Natural killer cell (primary cell): ENCODE results near the gene PCK1. TPM values are rescaled to one million over a fixed set of nuclear protein-coding genes. Genes with fewer than 3 reads are reported as not detected.

Experiments
- ATAC-seq, 3 donors: fragments of 150-1000 bp in 2 of 3; fragments of 200-7000 bp in 1 of 3; cut with Tn5 transposase; 1 replicate in 1 of 3; 2 replicates in 2 of 3; pipeline ENCODE4 v1.10.0; 2021; ENCODE audit warnings: mild to moderate bottlenecking in 2 of 3, moderate library complexity in 2 of 3
- DNase-seq, 2 donors: peaks; one replicate each; pipeline versions ENCODE4 v3.0.0 to v3.0.0-alpha.2; 2013 to 2021; ENCODE audit warnings: mixed read lengths in 1 of 2
- H3K27ac ChIP-seq: one replicate; pipeline ENCODE4 v1.5.1; 2013; ENCODE audit warnings: mild to moderate bottlenecking, low read length
- H3K27me3 ChIP-seq: one replicate; pipeline ENCODE4 v1.6.1; 2013; ENCODE audit warnings: low read length; ENCODE audit not compliant: control insufficient read depth, insufficient read depth
- H3K36me3 ChIP-seq: one replicate; pipeline ENCODE4 v1.6.1; 2013; ENCODE audit warnings: low read length; ENCODE audit not compliant: control insufficient read depth, insufficient read depth
- H3K4me1 ChIP-seq: one replicate; pipeline ENCODE4 v1.6.1; 2013; ENCODE audit warnings: low read length; ENCODE audit not compliant: control insufficient read depth, insufficient read depth
- H3K4me3 ChIP-seq: one replicate; pipeline ENCODE4 v1.5.1; 2013; ENCODE audit warnings: low read length
- H3K9me3 ChIP-seq: one replicate; pipeline ENCODE4 v1.6.1; 2013; ENCODE audit warnings: low read length; ENCODE audit not compliant: control insufficient read depth, insufficient read depth
- H3K27ac Mint-ChIP-seq, 2 donors: one replicate each; pipeline ENCODE4 v1.8.0; 2022; ENCODE audit warnings: mild to moderate bottlenecking in 2 of 2, mixed read lengths in 2 of 2, moderate library complexity in 1 of 2
- H3K27me3 Mint-ChIP-seq, 2 donors: one replicate each; pipeline ENCODE4 v1.8.0; 2022; ENCODE audit warnings: low read depth in 2 of 2, mixed read lengths in 2 of 2
- H3K36me3 Mint-ChIP-seq: one replicate; pipeline ENCODE4 v1.8.0; 2022; ENCODE audit warnings: mixed read lengths
- H3K4me1 Mint-ChIP-seq, 2 donors: one replicate each; pipeline ENCODE4 v1.8.0; 2022; ENCODE audit warnings: mixed read lengths in 2 of 2
- H3K4me3 Mint-ChIP-seq: one replicate; pipeline ENCODE4 v1.8.0; 2022; ENCODE audit warnings: mild to moderate bottlenecking, moderate library complexity, mixed read lengths
- H3K9me3 Mint-ChIP-seq, 2 donors: one replicate each; pipeline ENCODE4 v1.8.0; 2022; ENCODE audit warnings: mixed read lengths in 2 of 2
- WGBS: methylation state at CpG from one replicate; pipeline ENCODE4 v1.1.7; 2013; ENCODE audit warnings: missing lambda C conversion rate; ENCODE audit not compliant: insufficient coverage; 5-methylcytosine and 5-hydroxymethylcytosine counted together
- intact Hi-C: fragments of 100-400 bp; cut with micrococcal nuclease; formaldehyde crosslinking; loops from one replicate; pipeline ENCODE4 v1.14.2; 2022
- total RNA-seq, 4 donors: library from RNA; stranded (reverse); fragments of 120-200 nt in 1 of 4; gene quantifications; one replicate each; pipeline versions ENCODE4 v1.2.3 to v1.2.4, GENCODE V29; 2013 to 2022
- TF ChIP-seq, protein P1 (sequence below): fragments of 200-600 bp; IDR thresholded peaks from one replicate; pipeline ENCODE4 v1.8.0; 2022; ENCODE audit warnings: antibody characterized with exemption

Gene PCK1
- total RNA-seq, 3 donors from 2014 or later (not counting 1 experiment from before 2014, with no cell fraction given) = not detected

DNA sequence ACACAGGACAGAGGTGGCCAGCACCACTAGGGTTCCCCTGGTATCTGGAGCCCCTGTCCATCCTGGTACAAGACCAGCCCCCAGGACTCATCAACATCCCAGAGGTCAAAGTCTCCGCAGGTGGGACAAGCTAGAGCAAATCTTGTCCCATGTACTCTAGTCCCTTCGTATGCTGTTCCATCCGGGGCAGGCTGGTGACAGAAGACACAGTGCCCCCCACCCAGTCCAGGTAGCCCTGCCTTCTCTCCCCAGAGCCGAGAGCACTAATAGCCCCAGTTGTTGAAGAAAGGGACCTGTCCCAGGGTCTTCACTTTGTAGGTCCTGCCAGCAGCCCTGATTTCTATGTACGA is 21.1 kb downstream of the PCK1 start:
- Histone ChIP-seq H3K36me3 (no peaks in the 10 kb centered on the region), H3K4me3 (no peak overlapping the region), H3K27ac (no peak overlapping the region), H3K9me3 (no peaks in the 10 kb centered on the region), H3K27me3 (peaks cover 4% of the 10 kb centered on the region), H3K4me1 (no peaks in the 10 kb centered on the region)
- intact Hi-C loops = no loop called here
- Mint-ChIP-seq H3K4me3 (no peak overlapping the region), H3K27me3 (peaks cover 44 to 61% of the 10 kb centered on the region in 2 donors), H3K27ac (no peak overlapping the region), H3K4me1 (no peaks in the 10 kb centered on the region), H3K9me3 (no peaks in the 10 kb centered on the region), H3K36me3 (no peaks in the 10 kb centered on the region)
- WGBS = 80% methylated on average over 5 of the region's 5 CpGs
- ATAC-seq (no peak), DNase-seq (no peak)
- TF ChIP-seq, protein P1, sequence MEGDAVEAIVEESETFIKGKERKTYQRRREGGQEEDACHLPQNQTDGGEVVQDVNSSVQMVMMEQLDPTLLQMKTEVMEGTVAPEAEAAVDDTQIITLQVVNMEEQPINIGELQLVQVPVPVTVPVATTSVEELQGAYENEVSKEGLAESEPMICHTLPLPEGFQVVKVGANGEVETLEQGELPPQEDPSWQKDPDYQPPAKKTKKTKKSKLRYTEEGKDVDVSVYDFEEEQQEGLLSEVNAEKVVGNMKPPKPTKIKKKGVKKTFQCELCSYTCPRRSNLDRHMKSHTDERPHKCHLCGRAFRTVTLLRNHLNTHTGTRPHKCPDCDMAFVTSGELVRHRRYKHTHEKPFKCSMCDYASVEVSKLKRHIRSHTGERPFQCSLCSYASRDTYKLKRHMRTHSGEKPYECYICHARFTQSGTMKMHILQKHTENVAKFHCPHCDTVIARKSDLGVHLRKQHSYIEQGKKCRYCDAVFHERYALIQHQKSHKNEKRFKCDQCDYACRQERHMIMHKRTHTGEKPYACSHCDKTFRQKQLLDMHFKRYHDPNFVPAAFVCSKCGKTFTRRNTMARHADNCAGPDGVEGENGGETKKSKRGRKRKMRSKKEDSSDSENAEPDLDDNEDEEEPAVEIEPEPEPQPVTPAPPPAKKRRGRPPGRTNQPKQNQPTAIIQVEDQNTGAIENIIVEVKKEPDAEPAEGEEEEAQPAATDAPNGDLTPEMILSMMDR = no peak

DNA sequence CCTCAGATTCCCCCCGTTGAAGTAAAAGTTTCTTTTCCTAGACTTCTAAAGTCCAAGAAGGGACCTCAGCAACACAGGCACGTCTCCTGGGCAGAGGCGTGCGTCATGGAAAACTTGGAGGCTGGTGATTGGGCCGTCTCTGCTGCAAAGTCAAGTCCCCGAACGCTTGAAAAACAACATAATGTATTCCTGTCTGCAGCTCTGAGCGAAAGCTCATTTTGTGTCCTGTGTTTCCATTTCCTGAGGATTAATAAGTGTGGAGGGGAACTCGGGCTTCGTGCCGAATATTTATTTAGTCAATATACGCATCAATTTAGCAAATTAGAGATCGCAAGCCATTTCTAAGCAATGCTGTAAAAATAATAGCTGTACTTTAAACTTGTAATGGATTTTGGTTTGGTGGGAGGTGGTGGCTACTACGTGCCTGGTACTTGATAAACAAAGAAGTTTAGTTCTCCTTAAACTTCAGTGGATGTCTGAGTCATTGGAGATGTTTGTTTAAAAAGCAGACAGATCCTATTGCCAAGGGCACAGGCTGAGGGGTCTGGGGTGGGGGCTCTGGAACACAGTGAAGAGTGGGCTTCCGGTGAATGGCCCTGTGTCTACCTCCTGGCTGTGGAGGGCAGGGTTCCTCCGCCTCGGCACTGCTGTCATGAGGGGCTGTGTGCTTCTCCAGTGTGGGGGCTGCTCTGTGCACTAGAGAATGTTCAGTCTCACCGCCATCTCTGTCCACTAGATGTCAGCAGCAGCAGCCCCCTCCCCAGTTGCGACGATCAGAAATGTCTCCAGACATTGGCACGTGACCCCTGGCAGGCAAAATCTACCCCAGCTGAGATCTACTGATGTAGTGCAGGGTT is 21.8 kb downstream of the PCK1 start:
- Mint-ChIP-seq H3K27ac (no peak overlapping the region), H3K36me3 (no peaks in the 10 kb centered on the region), H3K4me3 (no peak overlapping the region), H3K9me3 (no peaks in the 10 kb centered on the region), H3K4me1 (no peaks in the 10 kb centered on the region), H3K27me3 (peaks cover 46 to 66% of the 10 kb centered on the region in 2 donors)
- WGBS = 55% methylated on average over 21 of the region's 21 CpGs
- no peak overlapping the region for H3K4me3 ChIP-seq
- ATAC-seq = no peak
- no peak for DNase-seq
- H3K9me3 ChIP-seq = no peaks in the 10 kb centered on the region
- TF ChIP-seq, protein P1 = no peak
- H3K36me3 ChIP-seq = no peaks in the 10 kb centered on the region
- no peaks in the 10 kb centered on the region for H3K4me1 ChIP-seq
- intact Hi-C loops = no loop called here
- no peak overlapping the region for H3K27ac ChIP-seq
- H3K27me3 ChIP-seq = peaks cover 4% of the 10 kb centered on the region

DNA sequence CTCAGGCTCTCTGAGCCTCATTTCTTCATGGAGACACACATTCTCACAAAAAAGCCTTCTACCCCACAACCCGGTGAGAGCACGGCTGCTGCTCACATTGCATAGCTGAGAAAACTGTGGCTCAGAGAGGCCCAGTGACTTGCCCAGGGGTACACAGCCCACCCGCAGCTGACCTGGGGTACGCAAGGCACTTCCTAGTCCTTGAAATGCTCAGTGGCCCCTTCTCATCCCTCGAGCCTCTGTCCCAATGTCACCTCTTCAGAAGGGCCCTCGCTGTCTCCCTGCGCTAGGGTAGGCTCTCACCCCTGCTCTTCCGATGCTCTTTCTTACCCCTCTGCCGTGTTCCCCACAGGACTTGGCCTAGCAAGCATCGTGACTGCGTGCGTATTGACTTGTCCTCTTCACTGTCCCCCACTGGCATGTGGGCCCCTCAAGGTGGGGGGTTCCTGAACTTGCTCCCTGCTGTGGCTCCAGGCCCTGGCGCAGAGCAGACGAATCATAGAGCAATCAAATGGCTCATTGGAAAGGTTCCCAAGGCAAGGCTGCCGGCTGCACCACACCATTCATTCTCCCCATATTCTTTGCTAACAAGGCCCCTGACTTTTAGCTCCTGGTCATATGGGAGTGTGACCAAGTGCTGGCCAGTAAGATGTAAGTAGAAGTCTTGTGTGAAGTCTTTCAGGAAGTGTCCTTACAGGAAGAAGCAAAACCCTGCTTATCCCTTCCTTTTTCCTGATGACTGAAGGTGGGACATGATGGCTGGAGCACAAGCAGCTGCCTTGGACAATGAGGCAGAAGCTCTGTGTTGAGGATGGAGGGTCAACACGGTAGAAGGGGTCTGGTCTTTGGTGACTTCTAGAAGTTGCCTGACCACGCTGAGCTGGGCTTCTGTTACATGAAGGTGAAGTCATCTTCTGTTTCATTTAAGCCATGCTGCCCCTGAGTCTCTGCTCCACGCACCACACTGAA is 22.7 kb downstream of the PCK1 start:
- Mint-ChIP-seq H3K36me3 (no peaks in the 10 kb centered on the region), H3K27me3 (peaks cover 45 to 66% of the 10 kb centered on the region in 2 donors), H3K4me3 (no peak overlapping the region), H3K27ac (no peak overlapping the region), H3K9me3 (no peaks in the 10 kb centered on the region), H3K4me1 (no peaks in the 10 kb centered on the region)
- 84% methylated on average over 18 of the region's 18 CpGs for WGBS
- Histone ChIP-seq H3K4me3 (no peak overlapping the region), H3K9me3 (no peaks in the 10 kb centered on the region), H3K27me3 (peaks cover 4% of the 10 kb centered on the region), H3K27ac (no peak overlapping the region), H3K36me3 (no peaks in the 10 kb centered on the region), H3K4me1 (no peaks in the 10 kb centered on the region)
- intact Hi-C loops = no loop called here
- DNase-seq (no peak), ATAC-seq (no peak)
- TF ChIP-seq, protein P1 = no peak
